Right forelimb (tissue), 1 donor: ENCODE data around the gene DZIP1.
"Not testable (repeated sequence)": the region's sequence is repeated elsewhere in the genome, so short reads cannot be mapped to it uniquely, and the experiment has no call there.

Experiments used
- DNase-seq: peaks from one replicate; pipeline ENCODE4 v3.0.0-alpha.2; 2018

The DZIP1 gene

GRCh38 chr13:95644601-95645052 lies at the start of gene DZIP1:
DZIP1 (minus strand) TSS chr13:95644706; CDS start chr13:95642029, 2,677 bp downstream.
- peak; percentile 89 for DNase-seq

- not testable (repeated sequence) for DNase-seq
These were observed 46.5 kb upstream of the DZIP1 start for GRCh38 chr13:95690986-95691385.

GRCh38 chr13:95689582-95689926 lies 45.0 kb upstream of the DZIP1 start:
- no peak for DNase-seq

GRCh38 chr13:95684960-95685359 lies 40.5 kb upstream of the DZIP1 start:
- DNase-seq = not testable (repeated sequence)

GRCh38 chr13:95684418-95684817 lies 39.9 kb upstream of the DZIP1 start:
- no peak for DNase-seq

- no peak for DNase-seq
These were observed 35.2 kb upstream of the DZIP1 start for GRCh38 chr13:95679722-95680121.

- no peak for DNase-seq
These were observed 34.5 kb upstream of the DZIP1 start for GRCh38 chr13:95678967-95679366.

GRCh38 chr13:95677564-95678266 lies 33.2 kb upstream of the DZIP1 start:
- no peak for DNase-seq

GRCh38 chr13:95676762-95677563 lies 32.5 kb upstream of the DZIP1 start, which contains the start of gene DNAJC3:
DNAJC3 (plus strand) TSS chr13:95677139; CDS start chr13:95677256, 117 bp downstream.
- peak; percentile 99 for DNase-seq

- DNase-seq = no peak
These were observed 31.7 kb upstream of the DZIP1 start for GRCh38 chr13:95676105-95676761.

- DNase-seq = no peak
These were observed 27.1 kb upstream of the DZIP1 start for GRCh38 chr13:95671597-95671996.

- not testable (repeated sequence) for DNase-seq
These were observed 22.7 kb upstream of the DZIP1 start for GRCh38 chr13:95667235-95667634.

GRCh38 chr13:95660981-95661581 lies 16.6 kb upstream of the DZIP1 start:
- no peak for DNase-seq

- DNase-seq = no peak
These were observed 15.0 kb upstream of the DZIP1 start for GRCh38 chr13:95659500-95659899.

GRCh38 chr13:95656386-95657015 lies 12.0 kb upstream of the DZIP1 start:
- no peak for DNase-seq

GRCh38 chr13:95652821-95653220 lies 8.3 kb upstream of the DZIP1 start:
- no peak for DNase-seq

- DNase-seq = no peak
These were observed 7.8 kb upstream of the DZIP1 start for GRCh38 chr13:95652244-95652764.

- no peak for DNase-seq
These were observed 6.2 kb upstream of the DZIP1 start for GRCh38 chr13:95650696-95651095.

- no peak for DNase-seq
These were observed 2.8 kb upstream of the DZIP1 start for GRCh38 chr13:95647321-95647720.

- peak; percentile 77 for DNase-seq
These were observed 439 bp downstream of the DZIP1 start for GRCh38 chr13:95643936-95644598.

GRCh38 chr13:95643571-95643935 lies 953 bp downstream of the DZIP1 start:
- DNase-seq = peak; percentile 76

GRCh38 chr13:95642999-95643398 lies 1.5 kb downstream of the DZIP1 start:
- DNase-seq = no peak
